Epithelial cell of alveolus of lung (primary cell): ENCODE measurements around the gene RPS15. TPM values are rescaled to one million over a fixed set of nuclear protein-coding genes. Genes with fewer than 3 reads are reported as not detected.

Experiments
- total RNA-seq: library from RNA; depleted of rRNA; stranded (reverse); fragments of >200 nt; gene quantifications from 2 replicates; pipeline ENCODE4 v1.2.1, GENCODE V29; 2015

Gene RPS15
- total RNA-seq, result 2,162 and 4,639 TPM in 2 replicates

DNA sequence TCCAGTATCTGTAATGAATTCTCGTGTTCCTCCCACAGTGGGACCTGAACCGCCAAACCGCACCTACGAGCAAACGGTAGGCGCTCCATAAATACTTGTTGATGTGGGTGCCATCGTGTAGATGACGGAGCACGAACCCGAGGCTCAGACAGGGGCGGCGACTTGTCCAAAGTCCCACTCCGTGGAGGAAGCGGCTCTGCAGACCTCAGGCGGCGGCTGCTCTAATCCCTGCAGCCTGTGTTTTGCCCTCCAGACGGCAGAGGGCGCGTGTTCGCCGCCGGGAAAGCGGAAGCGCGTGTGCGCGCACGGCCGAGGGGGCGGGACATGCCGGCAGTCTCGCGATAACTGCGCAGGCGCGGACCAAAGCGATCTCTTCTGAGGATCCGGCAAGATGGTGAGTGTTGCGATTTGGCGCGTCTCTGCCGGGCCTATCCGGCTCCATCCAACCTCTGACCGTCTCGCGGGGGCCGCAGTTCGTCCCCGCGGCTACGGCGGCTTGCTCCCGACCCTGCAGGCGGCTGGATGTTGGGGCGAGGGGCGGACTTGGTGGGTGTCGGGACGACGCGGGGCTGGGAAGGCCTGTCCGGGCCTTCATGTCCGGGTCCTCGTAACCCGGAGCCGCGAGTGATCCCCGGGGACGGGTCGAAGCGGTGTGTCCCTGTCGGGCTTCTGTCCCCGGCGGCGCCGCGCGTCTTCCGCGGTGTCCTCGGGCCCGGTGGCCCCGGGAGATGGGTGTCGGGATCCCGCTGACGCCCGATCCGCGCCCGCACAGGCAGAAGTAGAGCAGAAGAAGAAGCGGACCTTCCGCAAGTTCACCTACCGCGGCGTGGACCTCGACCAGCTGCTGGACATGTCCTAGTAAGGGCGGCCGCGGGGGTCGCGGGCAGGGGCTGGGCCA, at the start of gene RPS15:
Gene RPS15 (plus strand): TSS at position 362 of the 898 bp plus-strand sequence. CDS start 30 bp downstream, at position 392.

DNA sequence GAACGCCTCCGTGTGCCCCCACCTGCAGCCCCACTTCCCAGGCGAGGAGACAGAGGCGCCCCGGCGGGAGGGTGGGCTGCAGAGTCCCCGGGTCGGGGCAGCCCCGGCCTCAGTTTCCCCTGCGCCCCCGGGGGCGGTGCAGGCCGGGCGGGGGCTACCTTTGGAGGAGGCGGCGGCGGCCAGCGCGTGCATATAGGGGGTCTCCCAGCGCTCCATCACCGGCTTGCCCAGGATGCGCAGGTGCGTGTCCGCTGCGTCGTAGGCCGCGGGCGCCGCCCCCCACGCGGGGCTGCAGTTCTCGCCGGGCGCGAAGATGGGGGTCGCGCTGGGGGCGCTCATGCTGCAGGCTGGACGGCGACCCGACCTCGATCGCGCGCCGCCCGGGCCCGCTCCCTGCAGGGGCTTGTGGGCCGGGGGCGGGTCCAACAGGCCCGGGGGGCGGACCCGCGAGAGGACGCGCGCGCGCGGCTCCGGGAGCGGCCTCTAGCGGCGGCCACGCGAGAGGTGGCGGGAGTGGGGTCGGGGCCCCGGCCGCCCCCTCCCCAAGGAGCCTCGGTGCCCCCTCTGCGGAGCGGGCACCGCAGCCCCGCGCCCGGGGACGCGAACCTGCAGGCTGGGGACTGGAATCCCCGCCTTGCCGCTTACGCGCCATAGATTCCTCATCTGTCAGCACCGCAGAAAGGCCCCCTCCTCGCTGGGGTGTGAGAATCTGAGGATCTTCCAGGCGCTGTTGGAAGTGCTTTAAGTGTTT, 36.9 kb upstream of the RPS15 start, which contains the start of gene GAMT:
Gene GAMT (minus strand): TSS at position 405 of the 751 bp plus-strand sequence. CDS start 66 bp downstream, at position 339.

GRCh38 chr19:1407528-1408299, 30.5 kb upstream of the RPS15 start, which contains the start of gene DAZAP1:
TSS of gene DAZAP1 (plus strand) at chr19:1407586. CDS start at chr19:1407774, 188 bp downstream.

DNA sequence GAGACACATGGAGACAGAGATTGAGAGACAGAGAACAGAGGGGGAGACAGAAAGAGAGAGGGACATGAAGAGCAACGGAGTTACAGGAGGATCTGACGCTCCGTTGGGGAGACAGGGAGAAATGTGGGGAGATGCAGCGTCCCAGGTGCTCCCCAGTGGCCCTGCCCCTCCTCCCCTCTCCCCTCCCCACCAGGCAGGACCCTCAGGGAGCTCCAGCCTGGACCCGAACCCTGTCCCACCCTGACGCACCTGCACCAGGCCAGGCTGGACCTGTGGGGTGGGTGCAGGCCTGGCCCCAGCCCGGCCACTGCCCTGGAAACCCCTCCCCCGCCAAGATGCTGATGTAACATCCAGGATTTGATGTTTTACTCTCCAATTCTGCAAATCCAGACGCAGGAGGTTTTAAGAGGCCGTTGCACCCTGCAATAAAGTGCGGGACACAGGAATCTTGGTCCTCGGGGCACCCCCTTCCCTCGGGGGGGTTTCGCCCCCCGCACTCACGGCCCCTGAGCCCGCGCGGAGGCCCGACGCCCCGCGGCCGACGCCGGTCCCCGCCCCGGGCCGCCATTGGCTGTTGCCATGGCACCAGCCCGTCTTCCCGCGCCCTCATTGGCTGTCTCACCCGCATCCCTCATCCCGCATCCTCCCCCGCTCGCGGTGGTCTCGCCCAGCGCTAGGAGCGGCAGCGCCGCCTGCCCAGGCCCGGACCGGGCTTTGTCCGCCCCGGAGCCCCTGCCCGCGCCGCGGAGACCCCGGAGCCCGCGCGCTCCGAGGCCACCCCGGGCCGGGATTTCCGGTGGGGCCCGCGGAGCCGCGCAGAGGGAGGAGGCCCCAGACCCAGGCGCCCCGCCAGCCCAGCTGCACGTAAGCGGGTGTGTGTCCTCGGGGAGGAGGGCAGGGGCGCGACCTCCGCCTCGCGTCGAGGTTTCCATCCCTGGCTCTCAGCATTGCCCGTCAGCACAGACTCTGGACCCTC, 11.6 kb downstream of the RPS15 start, which contains the start of gene APC2:
Gene APC2 (plus strand): TSS at position 655 of the 976 bp plus-strand sequence. CDS start 2,881 bp downstream, outside the sequence.

DNA sequence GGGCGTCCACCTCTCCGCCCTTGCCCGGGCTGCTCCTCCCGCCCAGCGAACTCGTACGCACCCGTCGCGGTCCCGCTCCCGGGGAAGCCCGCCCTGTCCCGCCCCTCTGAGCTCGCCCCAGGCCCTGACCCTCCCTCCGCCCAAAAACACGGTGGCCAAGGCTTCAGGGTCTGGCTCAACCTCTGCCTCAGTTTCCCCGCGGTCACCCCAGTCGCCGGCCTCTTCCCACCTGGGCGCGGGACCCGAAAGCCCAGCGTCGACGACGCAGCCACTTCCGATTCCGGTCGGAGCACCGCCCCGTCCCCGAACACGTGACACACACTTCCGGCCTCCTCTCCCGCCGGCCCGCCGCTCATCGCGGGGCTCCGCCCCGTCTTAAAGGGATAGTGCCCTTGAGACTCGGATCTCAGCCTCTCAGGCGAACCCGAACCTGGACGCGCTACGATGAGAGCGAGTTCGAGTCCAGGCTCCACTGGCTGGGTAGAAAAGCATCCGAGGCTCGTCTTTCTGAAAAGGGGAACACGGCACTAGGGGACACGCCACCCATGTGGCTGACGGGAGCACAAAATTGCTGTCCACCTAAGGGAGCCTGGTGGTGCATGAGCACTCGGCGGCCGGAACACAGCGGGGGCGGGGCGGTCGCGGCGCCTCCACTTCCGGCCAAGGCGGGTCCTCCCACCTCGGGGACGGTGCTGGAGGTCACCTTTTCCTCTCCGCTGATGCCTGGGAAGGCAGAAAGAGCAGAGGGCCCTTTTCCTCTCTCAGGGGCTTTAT, 40.9 kb downstream of the RPS15 start, which contains the start of gene C19orf25:
Gene C19orf25 (minus strand): TSS at position 282 of the 774 bp plus-strand sequence. CDS start 312 bp downstream, outside the sequence.

Other genes with a start within 250 kb of the RPS15 start
- 63.7 and 77.8 TPM in 2 replicates for gene STK11, start 232.6 kb upstream of the RPS15 start, total RNA-seq
- gene CBARP, start 200.4 kb upstream of the RPS15 start, total RNA-seq, result 1.9 and 4.5 TPM in 2 replicates
- 85.8 and 140 TPM in 2 replicates for gene ATP5F1D, start 196.6 kb upstream of the RPS15 start, total RNA-seq
- gene MIDN, start 189.8 kb upstream of the RPS15 start, total RNA-seq, result 25.0 and 75.9 TPM in 2 replicates
- gene CIRBP, start 169.1 kb upstream of the RPS15 start, total RNA-seq, result 239 and 297 TPM in 2 replicates
- 57.6 and 62.4 TPM in 2 replicates for gene FAM174C, start 162.9 kb upstream of the RPS15 start, total RNA-seq
- not detected in 2 replicates for gene EFNA2, start 152.5 kb upstream of the RPS15 start, total RNA-seq
- 129 and 170 TPM in 2 replicates for gene NDUFS7, start 54.5 kb upstream of the RPS15 start, total RNA-seq
- 62.0 and 67.4 TPM in 2 replicates for gene GAMT, start 36.9 kb upstream of the RPS15 start, total RNA-seq
- gene DAZAP1, start 30.8 kb upstream of the RPS15 start, total RNA-seq, result 55.4 and 72.5 TPM in 2 replicates
- gene APC2, start 11.7 kb downstream of the RPS15 start, total RNA-seq, result under 0.01 and 0.16 TPM in 2 replicates
- 36.5 and 39.2 TPM in 2 replicates for gene C19orf25, start 40.8 kb downstream of the RPS15 start, total RNA-seq
- gene PCSK4, start 52.0 kb downstream of the RPS15 start, total RNA-seq, result 0.52 and 2.9 TPM in 2 replicates
- 2.7 and 2.8 TPM in 2 replicates for gene REEP6, start 52.8 kb downstream of the RPS15 start, total RNA-seq
- 5.0 and 15.2 TPM in 2 replicates for gene ADAMTSL5, start 74.6 kb downstream of the RPS15 start, total RNA-seq
- not detected in 2 replicates for gene PLK5, start 85.7 kb downstream of the RPS15 start, total RNA-seq
- gene MEX3D, start 129.9 kb downstream of the RPS15 start, total RNA-seq, result 46.8 and 47.5 TPM in 2 replicates
- 108 and 118 TPM in 2 replicates for gene MBD3, start 154.5 kb downstream of the RPS15 start, total RNA-seq
- 45.8 and 107 TPM in 2 replicates for gene UQCR11, start 167.1 kb downstream of the RPS15 start, total RNA-seq
- gene TCF3, start 214.2 kb downstream of the RPS15 start, total RNA-seq, result 118 and 363 TPM in 2 replicates